Stimulated activated memory B cell treated with anti-CD40 and anti-IgM and Interleukin-4, amounts not matched to agents 10 μg/mL and 1 μg/mL and 100 μg/mL, for 72 hours (primary cell): Measurements from ENCODE around the gene AUTS2.

Source experiments
- ATAC-seq: fragments of 150-1000 bp; cut with Tn5 transposase; 2 replicates; pipeline ENCODE4 v1.10.0; 2021
- H3K27ac Mint-ChIP-seq: one replicate; pipeline ENCODE4 v1.8.0; 2022; ENCODE audit warnings: mild to moderate bottlenecking, mixed read lengths
- H3K27me3 Mint-ChIP-seq: one replicate; pipeline ENCODE4 v1.8.0; 2022; ENCODE audit warnings: mixed read lengths
- H3K36me3 Mint-ChIP-seq: one replicate; pipeline ENCODE4 v1.8.0; 2022; ENCODE audit warnings: mixed read lengths
- H3K4me1 Mint-ChIP-seq: one replicate; pipeline ENCODE4 v1.8.0; 2022; ENCODE audit warnings: mixed read lengths
- H3K4me3 Mint-ChIP-seq: one replicate; pipeline ENCODE4 v1.8.0; 2022; ENCODE audit warnings: mild to moderate bottlenecking, moderate library complexity, mixed read lengths
- H3K9me3 Mint-ChIP-seq: one replicate; pipeline ENCODE4 v1.8.0; 2022; ENCODE audit warnings: mixed read lengths

The AUTS2 gene

GRCh38 chr7:70480927-70481569 lies 882.8 kb downstream of the AUTS2 start:
- ATAC-seq, result no peak
- H3K27ac Mint-ChIP-seq, result no peak overlapping the region
- no peaks in the 10 kb centered on the region for H3K4me1 Mint-ChIP-seq
- peaks cover 7% of the 10 kb centered on the region for H3K9me3 Mint-ChIP-seq
- no peak overlapping the region for H3K4me3 Mint-ChIP-seq
- no peaks in the 10 kb centered on the region for H3K27me3 Mint-ChIP-seq
- H3K36me3 Mint-ChIP-seq, result peaks cover 23% of the 10 kb centered on the region

- Mint-ChIP-seq H3K27ac (no peak overlapping the region), H3K36me3 (peaks cover 23% of the 10 kb centered on the region), H3K4me1 (no peaks in the 10 kb centered on the region), H3K4me3 (no peak overlapping the region), H3K27me3 (no peaks in the 10 kb centered on the region), H3K9me3 (peaks cover 7% of the 10 kb centered on the region)
- no peak for ATAC-seq
Measured at GRCh38 chr7:70481570-70482123, 883.4 kb downstream of the AUTS2 start.

GRCh38 chr7:70484255-70484654 lies 886.0 kb downstream of the AUTS2 start:
- H3K36me3 Mint-ChIP-seq, result peaks cover 27% of the 10 kb centered on the region
- no peaks in the 10 kb centered on the region for H3K27me3 Mint-ChIP-seq
- H3K27ac Mint-ChIP-seq, result no peak overlapping the region
- H3K4me3 Mint-ChIP-seq, result no peak overlapping the region
- H3K9me3 Mint-ChIP-seq, result peaks cover 7% of the 10 kb centered on the region
- no peaks in the 10 kb centered on the region for H3K4me1 Mint-ChIP-seq
- ATAC-seq, result no peak

GRCh38 chr7:70486977-70487376 lies 888.7 kb downstream of the AUTS2 start:
- ATAC-seq, result no peak
- Mint-ChIP-seq H3K9me3 (peaks cover 7% of the 10 kb centered on the region), H3K4me1 (no peaks in the 10 kb centered on the region), H3K27ac (no peak overlapping the region), H3K36me3 (peaks cover 16% of the 10 kb centered on the region), H3K27me3 (no peaks in the 10 kb centered on the region), H3K4me3 (no peak overlapping the region)

- no peaks in the 10 kb centered on the region for H3K4me1 Mint-ChIP-seq
- no peak overlapping the region for H3K27ac Mint-ChIP-seq
- no peak for ATAC-seq
Measured at GRCh38 chr7:70487428-70487827, 889.2 kb downstream of the AUTS2 start.

GRCh38 chr7:70487886-70488285 lies 889.6 kb downstream of the AUTS2 start:
- Mint-ChIP-seq H3K36me3 (peaks cover 16% of the 10 kb centered on the region), H3K9me3 (peaks cover 7% of the 10 kb centered on the region), H3K4me1 (no peaks in the 10 kb centered on the region), H3K27ac (no peak overlapping the region), H3K4me3 (no peak overlapping the region), H3K27me3 (no peaks in the 10 kb centered on the region)
- no peak for ATAC-seq

More at GRCh38 chr7:70487428-70487827, 889.2 kb downstream of the AUTS2 start:
- Mint-ChIP-seq H3K9me3 (peaks cover 7% of the 10 kb centered on the region), H3K27me3 (no peaks in the 10 kb centered on the region), H3K4me3 (no peak overlapping the region), H3K36me3 (peaks cover 16% of the 10 kb centered on the region)

GRCh38 chr7:70489813-70490212 lies 891.5 kb downstream of the AUTS2 start:
- H3K27me3 Mint-ChIP-seq, result no peaks in the 10 kb centered on the region
- no peak for ATAC-seq
- peaks cover 8% of the 10 kb centered on the region for H3K36me3 Mint-ChIP-seq
- peaks cover 2% of the 10 kb centered on the region for H3K9me3 Mint-ChIP-seq
- H3K4me3 Mint-ChIP-seq, result no peak overlapping the region
- H3K4me1 Mint-ChIP-seq, result no peaks in the 10 kb centered on the region
- no peak overlapping the region for H3K27ac Mint-ChIP-seq

- no peak for ATAC-seq
- Mint-ChIP-seq H3K9me3 (no peaks in the 10 kb centered on the region), H3K27me3 (no peaks in the 10 kb centered on the region), H3K4me1 (no peaks in the 10 kb centered on the region), H3K4me3 (no peak overlapping the region), H3K27ac (no peak overlapping the region), H3K36me3 (peaks cover 6% of the 10 kb centered on the region)
Measured at GRCh38 chr7:70492625-70493024, 894.4 kb downstream of the AUTS2 start.

- Mint-ChIP-seq H3K9me3 (no peaks in the 10 kb centered on the region), H3K4me1 (no peaks in the 10 kb centered on the region), H3K27ac (no peak overlapping the region), H3K4me3 (no peak overlapping the region), H3K27me3 (no peaks in the 10 kb centered on the region), H3K36me3 (no peaks in the 10 kb centered on the region)
- no peak for ATAC-seq
Measured at GRCh38 chr7:70494225-70495032, 896.2 kb downstream of the AUTS2 start.

GRCh38 chr7:70495033-70495376 lies 896.7 kb downstream of the AUTS2 start:
- H3K27me3 Mint-ChIP-seq, result no peaks in the 10 kb centered on the region
- H3K4me1 Mint-ChIP-seq, result no peaks in the 10 kb centered on the region
- no peaks in the 10 kb centered on the region for H3K9me3 Mint-ChIP-seq
- H3K4me3 Mint-ChIP-seq, result no peak overlapping the region
- no peak for ATAC-seq
- no peak overlapping the region for H3K27ac Mint-ChIP-seq
- H3K36me3 Mint-ChIP-seq, result no peaks in the 10 kb centered on the region

- H3K36me3 Mint-ChIP-seq, result peaks cover 7% of the 10 kb centered on the region
- no peaks in the 10 kb centered on the region for H3K4me1 Mint-ChIP-seq
Measured at GRCh38 chr7:70497793-70498192, 899.5 kb downstream of the AUTS2 start.

GRCh38 chr7:70498232-70498992 lies 900.1 kb downstream of the AUTS2 start:
- H3K27ac Mint-ChIP-seq, result no peak overlapping the region
- H3K27me3 Mint-ChIP-seq, result no peaks in the 10 kb centered on the region
- H3K4me1 Mint-ChIP-seq, result no peaks in the 10 kb centered on the region
- H3K4me3 Mint-ChIP-seq, result no peak overlapping the region
- no peak for ATAC-seq
- no peaks in the 10 kb centered on the region for H3K9me3 Mint-ChIP-seq
- peaks cover 7% of the 10 kb centered on the region for H3K36me3 Mint-ChIP-seq

More at GRCh38 chr7:70497793-70498192, 899.5 kb downstream of the AUTS2 start:
- Mint-ChIP-seq H3K9me3 (no peaks in the 10 kb centered on the region), H3K27me3 (no peaks in the 10 kb centered on the region), H3K4me3 (no peak overlapping the region), H3K27ac (no peak overlapping the region)
- no peak for ATAC-seq

- Mint-ChIP-seq H3K36me3 (peaks cover 7% of the 10 kb centered on the region), H3K27ac (no peak overlapping the region), H3K4me3 (no peak overlapping the region), H3K27me3 (no peaks in the 10 kb centered on the region), H3K4me1 (no peaks in the 10 kb centered on the region), H3K9me3 (no peaks in the 10 kb centered on the region)
- ATAC-seq, result no peak
Measured at GRCh38 chr7:70500261-70500660, 902.0 kb downstream of the AUTS2 start.

GRCh38 chr7:70502117-70502863 lies 904.0 kb downstream of the AUTS2 start:
- Mint-ChIP-seq H3K4me3 (no peak overlapping the region), H3K4me1 (no peaks in the 10 kb centered on the region), H3K36me3 (peaks cover 13% of the 10 kb centered on the region), H3K27me3 (no peaks in the 10 kb centered on the region), H3K27ac (no peak overlapping the region), H3K9me3 (no peaks in the 10 kb centered on the region)
- no peak for ATAC-seq

- H3K9me3 Mint-ChIP-seq, result no peaks in the 10 kb centered on the region
- H3K27ac Mint-ChIP-seq, result no peak overlapping the region
- no peak for ATAC-seq
Measured at GRCh38 chr7:70504254-70504653, 906.0 kb downstream of the AUTS2 start.

More at GRCh38 chr7:70504254-70504653, 906.0 kb downstream of the AUTS2 start:
- Mint-ChIP-seq H3K36me3 (peaks cover 13% of the 10 kb centered on the region), H3K27me3 (no peaks in the 10 kb centered on the region), H3K4me1 (no peaks in the 10 kb centered on the region), H3K4me3 (no peak overlapping the region)
